ENCODE results near the gene PTPRD. TPM values are rescaled to one million over a fixed set of nuclear protein-coding genes. Genes with fewer than 3 reads are reported as not detected.

The PTPRD gene
- total RNA-seq, 1 experiment from 2014 or later: not detected

- H3K4me3 ChIP-seq (ENCODE audit: low read depth in 2 of 2, low read length in 2 of 2): no peak overlapping the region
- ChIA-PET CTCF (no interaction called here), POLR2A (no interaction called here)
- no peak for TF ChIP-seq TCF7L2 (IDR thresholded peaks at IDR 0.05; ENCODE audit: low read depth, low read length)
- TF ChIP-seq POLR2AphosphoS5 (IDR thresholded peaks at IDR 0.05; ENCODE audit: low read depth, low read length): no peak
- TF ChIP-seq, protein P1, sequence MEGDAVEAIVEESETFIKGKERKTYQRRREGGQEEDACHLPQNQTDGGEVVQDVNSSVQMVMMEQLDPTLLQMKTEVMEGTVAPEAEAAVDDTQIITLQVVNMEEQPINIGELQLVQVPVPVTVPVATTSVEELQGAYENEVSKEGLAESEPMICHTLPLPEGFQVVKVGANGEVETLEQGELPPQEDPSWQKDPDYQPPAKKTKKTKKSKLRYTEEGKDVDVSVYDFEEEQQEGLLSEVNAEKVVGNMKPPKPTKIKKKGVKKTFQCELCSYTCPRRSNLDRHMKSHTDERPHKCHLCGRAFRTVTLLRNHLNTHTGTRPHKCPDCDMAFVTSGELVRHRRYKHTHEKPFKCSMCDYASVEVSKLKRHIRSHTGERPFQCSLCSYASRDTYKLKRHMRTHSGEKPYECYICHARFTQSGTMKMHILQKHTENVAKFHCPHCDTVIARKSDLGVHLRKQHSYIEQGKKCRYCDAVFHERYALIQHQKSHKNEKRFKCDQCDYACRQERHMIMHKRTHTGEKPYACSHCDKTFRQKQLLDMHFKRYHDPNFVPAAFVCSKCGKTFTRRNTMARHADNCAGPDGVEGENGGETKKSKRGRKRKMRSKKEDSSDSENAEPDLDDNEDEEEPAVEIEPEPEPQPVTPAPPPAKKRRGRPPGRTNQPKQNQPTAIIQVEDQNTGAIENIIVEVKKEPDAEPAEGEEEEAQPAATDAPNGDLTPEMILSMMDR (IDR thresholded peaks at IDR 0.05): no peak
- TF ChIP-seq SIN3A (IDR thresholded peaks at IDR 0.05; ENCODE audit: borderline replicate concordance, insufficient read depth, low read depth, low read length): no peak
- no peak for TF ChIP-seq REST (IDR thresholded peaks at IDR 0.05; ENCODE audit: insufficient read depth in 1 of 2, low read depth in 2 of 2, low read length in 1 of 2)
- no TSS peak for BruUV-seq (replicated peaks)
- no peaks in the 10 kb centered on the region for H3K4me1 ChIP-seq (ENCODE audit: control insufficient read depth, insufficient read depth, low read length)
- DNase-seq (ENCODE audit: low read depth, low spot score): no peak
- in situ Hi-C loops (cut with HindIII; ENCODE audit: low pct_unique_long_range_greater_than_20kb, low sequenced_read_pairs): no loop called here
- no peak overlapping the region for H3K27ac ChIP-seq (ENCODE audit: low read length)
- H3K27me3 ChIP-seq (ENCODE audit: control insufficient read depth, insufficient read depth, low read length): no peaks in the 10 kb centered on the region
- no peaks in the 10 kb centered on the region for H3K36me3 ChIP-seq (ENCODE audit: control insufficient read depth, insufficient read depth, low read length)
- H3K9me3 ChIP-seq (ENCODE audit: control insufficient read depth, insufficient read depth, low read depth, low read length): no peaks in the 10 kb centered on the region
- intact Hi-C loops (cut with micrococcal nuclease; ENCODE audit: unreplicated experiment): no loop called here
- no peak for ATAC-seq
Measured at GRCh38 chr9:8677741-8678140, 1935.1 kb downstream of the PTPRD start.

GRCh38 chr9:8674536-8674935 is 1938.3 kb downstream of the PTPRD start:
- TF ChIP-seq POLR2AphosphoS5 (IDR thresholded peaks at IDR 0.05; ENCODE audit: low read depth, low read length) (no peak), REST (IDR thresholded peaks at IDR 0.05; ENCODE audit: insufficient read depth in 1 of 2, low read depth in 2 of 2, low read length in 1 of 2) (no peak), TCF7L2 (IDR thresholded peaks at IDR 0.05; ENCODE audit: low read depth, low read length) (no peak), SIN3A (IDR thresholded peaks at IDR 0.05; ENCODE audit: borderline replicate concordance, insufficient read depth, low read depth, low read length) (no peak)
- TF ChIP-seq, protein P1 (IDR thresholded peaks at IDR 0.05): no peak
- Histone ChIP-seq H3K27me3 (ENCODE audit: control insufficient read depth, insufficient read depth, low read length) (no peaks in the 10 kb centered on the region), H3K27ac (ENCODE audit: low read length) (no peak overlapping the region), H3K9me3 (ENCODE audit: control insufficient read depth, insufficient read depth, low read depth, low read length) (no peaks in the 10 kb centered on the region), H3K4me3 (ENCODE audit: low read depth in 2 of 2, low read length in 2 of 2) (no peak overlapping the region), H3K36me3 (ENCODE audit: control insufficient read depth, insufficient read depth, low read length) (no peaks in the 10 kb centered on the region), H3K4me1 (ENCODE audit: control insufficient read depth, insufficient read depth, low read length) (no peaks in the 10 kb centered on the region)
- ChIA-PET POLR2A (no interaction called here), CTCF (no interaction called here)
- intact Hi-C loops (cut with micrococcal nuclease; ENCODE audit: unreplicated experiment): no loop called here
- BruUV-seq (replicated peaks): no TSS peak
- ATAC-seq (no peak), DNase-seq (ENCODE audit: low read depth, low spot score) (no peak)
- in situ Hi-C loops (cut with HindIII; ENCODE audit: low pct_unique_long_range_greater_than_20kb, low sequenced_read_pairs): no loop called here
